Epithelial cell of proximal tubule (primary cell): Measurements from ENCODE around the gene NUP62. TPM values are rescaled to one million over a fixed set of nuclear protein-coding genes. Genes with fewer than 3 reads are reported as not detected.

Source experiments
- DNase-seq: peaks from one replicate; pipeline ENCODE4 v3.0.0-alpha.2; 2011; ENCODE audit warnings: low read depth
- H3K4me3 ChIP-seq: 2 replicates; pipeline ENCODE4 v1.5.1; 2011; ENCODE audit warnings: low read depth, mild to moderate bottlenecking, low read length
- CTCF ChIP-seq: conservative IDR thresholded peaks from 2 replicates; pipeline ENCODE4 v1.5.1; 2012; ENCODE audit warnings: low read depth, mild to moderate bottlenecking, low read length
- total RNA-seq: library from RNA; depleted of rRNA; stranded (reverse); fragments of >200 nt; gene quantifications from 2 replicates; pipeline ENCODE4 v1.2.3, GENCODE V29; 2015

Gene NUP62
- total RNA-seq, 1 donor from 2014 or later = 83.7 TPM

GRCh38 chr19:49870309-49870901, 58.9 kb downstream of the NUP62 start:
- H3K4me3 ChIP-seq = peak overlapping the region; percentile 65
- no peak for DNase-seq
- TF ChIP-seq CTCF = no peak

- DNase-seq = peak; percentile 99
- H3K4me3 ChIP-seq = peak overlapping the region; percentile 65
- TF ChIP-seq CTCF = no peak
These were observed 59.6 kb downstream of the NUP62 start for GRCh38 chr19:49869484-49870308.

- no peak for TF ChIP-seq CTCF
- H3K4me3 ChIP-seq = peak overlapping the region; percentile 59
- no peak for DNase-seq
These were observed 60.3 kb downstream of the NUP62 start for GRCh38 chr19:49869009-49869483.

- H3K4me3 ChIP-seq = peak within 1 kb of the TSS; percentile 97
- TF ChIP-seq CTCF = no peak
- peak; percentile 33 for DNase-seq
These were observed 62.1 kb downstream of the NUP62 start, which contains the start of gene PNKP for GRCh38 chr19:49866933-49867782. Gene PNKP (minus strand): TSS chr19:49867576. CDS start chr19:49867204, 372 bp downstream.

GRCh38 chr19:49864890-49865289, 64.4 kb downstream of the NUP62 start:
- no peak overlapping the region for H3K4me3 ChIP-seq
- DNase-seq = no peak
- no peak for TF ChIP-seq CTCF

GRCh38 chr19:49863935-49864320, 65.4 kb downstream of the NUP62 start:
- no peak overlapping the region for H3K4me3 ChIP-seq
- TF ChIP-seq CTCF = no peak
- DNase-seq = no peak
